A204.1 (cell line): ENCODE data around the gene BIRC7.

ENCODE experiments used
- FAIRE-seq: peaks from 2 replicates; lab custom pipeline; 2012; peaks lifted over from hg19 to GRCh38; lab: Jason Lieb, UNC

The BIRC7 gene, protein sequence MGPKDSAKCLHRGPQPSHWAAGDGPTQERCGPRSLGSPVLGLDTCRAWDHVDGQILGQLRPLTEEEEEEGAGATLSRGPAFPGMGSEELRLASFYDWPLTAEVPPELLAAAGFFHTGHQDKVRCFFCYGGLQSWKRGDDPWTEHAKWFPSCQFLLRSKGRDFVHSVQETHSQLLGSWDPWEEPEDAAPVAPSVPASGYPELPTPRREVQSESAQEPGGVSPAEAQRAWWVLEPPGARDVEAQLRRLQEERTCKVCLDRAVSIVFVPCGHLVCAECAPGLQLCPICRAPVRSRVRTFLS

DNA sequence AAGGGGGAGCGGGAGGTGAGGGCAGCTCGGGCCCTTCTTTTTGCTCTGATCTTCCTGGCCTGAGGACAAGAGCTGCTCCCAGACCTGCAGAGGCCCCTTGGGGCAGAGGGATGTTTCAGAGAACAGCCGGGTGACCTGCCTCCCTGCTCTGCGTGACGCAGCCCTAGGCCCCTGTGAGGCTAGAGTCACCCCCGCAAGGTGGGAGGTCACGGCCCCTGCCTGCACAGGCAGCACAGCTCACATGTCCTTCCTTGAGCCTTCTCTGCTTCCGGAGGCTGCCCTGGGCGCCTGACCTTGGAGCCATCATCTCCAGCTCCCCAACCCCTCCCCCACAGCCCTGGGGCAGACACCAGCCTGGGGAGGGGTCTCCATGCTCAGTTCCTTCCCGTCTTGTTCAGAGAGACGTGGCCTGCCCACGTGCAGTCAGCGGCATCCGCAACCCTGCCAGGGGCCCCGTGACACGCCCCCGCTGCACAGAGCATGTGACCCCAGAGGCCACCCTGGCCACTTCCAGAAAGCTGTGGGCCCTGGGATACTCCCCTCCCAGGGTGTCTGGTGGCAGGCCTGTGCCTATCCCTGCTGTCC is at the start of gene BIRC7:
Gene BIRC7, plus strand, starts transcription at position 507 of the 585 bp plus-strand sequence. CDS start 192 bp downstream, outside the sequence.
- no peak for FAIRE-seq

DNA sequence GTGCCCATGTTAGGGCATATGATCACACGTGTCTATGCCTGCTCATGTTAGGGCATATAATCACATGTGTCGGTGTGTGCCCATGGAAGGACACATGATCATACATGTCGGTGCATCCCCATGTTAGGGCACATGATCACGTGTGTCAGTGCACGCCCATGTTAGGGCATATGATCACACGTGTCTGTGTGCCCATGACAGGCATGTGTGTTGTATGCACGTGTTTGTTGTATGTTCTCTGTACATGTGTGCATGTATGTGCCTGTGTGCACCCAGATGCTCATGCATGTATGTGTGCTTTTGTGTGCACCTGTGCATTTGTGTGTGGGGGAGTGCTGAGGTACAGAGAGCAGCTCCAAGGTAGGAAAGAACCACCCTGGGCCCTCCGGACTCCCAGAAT is 49.6 kb upstream of the BIRC7 start:
- no peak for FAIRE-seq

DNA sequence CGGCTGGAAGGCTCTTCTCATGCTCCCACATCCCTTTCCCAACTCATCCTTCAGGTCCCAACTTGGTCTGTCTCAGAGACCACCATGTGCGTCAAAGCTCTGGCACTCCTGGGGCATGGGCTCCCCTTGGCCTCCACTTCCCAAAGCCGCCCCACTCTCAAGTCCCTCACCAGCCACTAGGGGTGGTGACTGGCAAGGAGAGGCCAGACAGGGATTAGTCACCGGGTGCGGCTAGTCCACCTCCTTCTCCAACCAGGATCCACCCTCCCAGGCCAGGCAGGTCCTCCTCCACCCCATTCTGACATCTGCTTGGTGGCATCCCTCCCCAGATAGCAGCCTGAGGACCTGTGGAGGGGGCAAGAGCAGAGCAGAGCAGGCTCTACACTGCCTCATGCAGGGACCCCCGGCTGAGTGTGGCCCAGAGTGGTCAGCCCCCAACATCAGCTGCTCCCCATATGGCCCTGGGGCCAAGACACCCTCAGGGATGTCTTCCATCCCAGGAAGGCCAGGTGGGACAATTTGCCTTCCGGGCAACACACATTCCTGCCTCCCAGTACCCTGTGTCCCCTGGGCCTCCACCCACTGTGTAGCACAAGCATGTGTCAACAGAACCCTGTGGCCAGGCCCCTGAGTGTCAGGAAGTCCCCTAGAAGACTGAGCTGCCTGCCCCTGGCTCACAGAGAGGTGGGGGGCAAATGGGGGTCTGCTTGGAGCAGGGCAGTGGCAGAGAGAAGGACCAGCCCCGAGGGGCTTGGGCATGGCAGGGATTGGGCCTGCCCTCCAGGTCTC is 49.0 kb upstream of the BIRC7 start:
- FAIRE-seq = no peak

DNA sequence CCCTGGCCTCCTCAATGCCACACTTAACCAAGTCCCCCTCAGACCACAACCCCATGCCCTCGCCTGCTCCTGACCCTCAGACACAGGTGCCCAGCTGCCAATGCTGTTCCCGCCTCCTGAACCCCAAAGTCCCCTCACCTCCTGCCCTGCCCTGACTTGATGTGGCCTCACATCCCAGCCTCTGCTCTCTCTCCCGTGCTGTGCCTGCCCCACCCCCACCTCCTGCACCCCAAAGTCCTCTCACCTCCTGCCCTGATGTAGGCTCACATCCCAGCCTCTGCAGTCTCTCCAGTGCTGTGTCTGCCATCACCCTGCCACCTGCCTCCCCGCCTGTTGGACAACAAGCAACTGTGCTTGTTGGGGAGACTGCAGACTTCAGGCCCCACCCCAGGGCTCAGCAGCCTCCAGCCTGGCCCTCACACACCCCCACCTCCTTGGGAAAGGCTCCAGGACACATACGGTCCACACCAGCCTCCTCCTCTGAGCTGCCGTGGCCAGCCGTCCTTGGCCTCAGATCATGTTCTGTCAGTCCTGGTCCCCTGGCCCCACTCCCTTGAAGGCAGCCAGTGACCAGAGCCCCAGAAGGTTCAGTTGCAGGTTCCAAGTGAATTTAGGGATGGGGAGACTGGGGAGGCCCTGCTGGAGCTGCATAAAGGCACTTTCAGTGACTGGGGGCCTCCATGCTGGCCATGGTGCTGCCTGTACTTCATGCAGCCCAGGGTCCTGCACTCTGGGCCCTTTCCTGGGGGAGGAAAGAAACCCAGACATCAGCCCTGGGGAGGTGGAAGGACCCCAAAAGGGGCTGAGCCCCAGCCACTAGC is 48.2 kb upstream of the BIRC7 start:
- no peak for FAIRE-seq

DNA sequence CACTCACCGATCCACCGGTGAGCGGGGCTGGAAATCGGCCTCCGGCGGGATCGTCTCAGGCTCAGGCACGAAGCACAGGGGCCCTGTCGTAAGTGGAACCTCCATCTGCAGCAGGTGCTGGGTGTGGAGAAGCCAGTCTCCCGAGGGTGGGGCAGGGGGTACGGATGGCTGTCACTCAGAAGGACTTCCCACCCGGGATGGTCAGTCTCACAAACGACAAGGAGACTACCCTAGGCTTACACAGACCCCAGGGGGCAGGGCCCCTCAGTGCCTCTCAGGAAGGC is 47.6 kb upstream of the BIRC7 start:
- FAIRE-seq = no peak

DNA sequence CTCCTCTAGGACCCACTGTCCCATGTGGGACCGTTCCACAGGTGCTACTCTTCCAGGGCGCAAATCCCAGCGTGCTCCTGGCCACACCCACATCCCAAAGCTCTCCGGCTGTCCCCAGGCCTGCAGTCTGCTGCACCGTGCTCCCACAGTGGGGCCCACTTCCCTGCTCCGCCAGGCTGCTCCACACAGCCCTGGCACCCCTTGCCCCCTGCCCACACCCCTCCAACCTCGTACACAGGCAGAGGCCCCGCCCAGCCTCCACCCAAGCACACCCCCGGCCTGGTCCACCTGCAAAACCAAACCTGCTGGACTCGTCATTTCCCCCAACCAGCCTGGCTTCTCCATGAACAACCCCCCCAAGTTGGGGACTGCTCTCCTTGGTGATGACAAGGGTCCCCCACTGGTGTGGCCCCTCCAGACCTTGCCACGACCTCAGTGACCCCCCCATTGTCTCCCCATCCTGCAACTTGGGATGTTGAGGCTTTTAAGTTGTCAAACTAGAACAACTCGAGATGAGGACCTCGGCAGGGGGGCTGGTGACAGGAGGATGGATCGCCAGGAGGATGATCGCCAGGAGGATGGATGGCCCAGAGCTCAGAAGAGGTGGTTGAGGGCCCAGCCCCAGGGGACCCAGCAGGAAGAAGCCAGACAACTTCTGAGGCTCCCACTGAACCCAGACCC is 46.9 kb upstream of the BIRC7 start:
- FAIRE-seq = no peak

DNA sequence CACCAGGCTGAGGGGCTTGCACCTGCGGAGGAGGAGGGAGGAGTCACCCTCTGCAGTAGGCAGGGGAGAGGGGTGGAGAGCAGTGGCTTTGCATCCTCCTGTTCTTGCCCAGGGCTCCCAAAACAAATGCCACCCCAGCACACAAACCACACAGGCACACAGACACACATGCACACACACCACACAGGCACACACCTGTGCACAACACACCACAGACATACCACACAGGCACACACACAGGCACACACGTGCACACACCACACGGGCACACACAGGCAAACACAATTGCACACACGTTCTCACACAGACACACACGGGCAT is 46.4 kb upstream of the BIRC7 start:
- no peak for FAIRE-seq

DNA sequence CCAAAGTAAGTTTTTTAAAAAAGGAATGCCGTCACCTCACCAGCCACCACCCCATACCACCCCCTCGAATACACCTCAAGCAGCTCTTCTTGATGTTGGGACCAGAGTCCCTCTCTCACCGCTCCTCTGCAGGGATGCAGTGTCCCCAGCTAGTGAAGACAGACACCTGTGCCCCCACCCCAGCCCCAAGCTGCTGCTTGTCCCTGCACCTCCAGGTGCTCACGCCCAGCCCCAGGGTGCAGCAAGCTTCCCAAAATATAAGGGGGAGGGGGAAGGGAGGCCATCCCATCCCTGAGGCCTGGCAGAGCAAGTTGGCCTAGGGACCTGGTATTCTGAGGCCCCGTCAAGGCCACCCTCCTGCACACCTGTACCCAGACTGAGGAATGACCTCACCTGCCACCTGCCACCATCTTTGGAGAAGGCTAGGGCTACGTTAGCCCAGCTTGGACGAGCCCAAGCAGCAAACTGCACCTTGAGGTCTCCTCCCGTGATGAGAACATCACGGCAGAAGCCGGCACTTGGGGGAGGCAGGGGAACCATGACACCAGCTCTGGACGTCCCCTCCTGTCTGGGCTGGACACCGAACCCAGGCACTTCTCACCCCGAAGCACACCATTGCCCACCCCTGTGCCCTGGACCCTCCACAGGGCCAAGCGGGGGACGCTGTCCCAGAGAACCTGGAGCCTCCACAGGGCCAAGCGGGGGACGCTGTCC is 45.7 kb upstream of the BIRC7 start:
- FAIRE-seq = no peak

DNA sequence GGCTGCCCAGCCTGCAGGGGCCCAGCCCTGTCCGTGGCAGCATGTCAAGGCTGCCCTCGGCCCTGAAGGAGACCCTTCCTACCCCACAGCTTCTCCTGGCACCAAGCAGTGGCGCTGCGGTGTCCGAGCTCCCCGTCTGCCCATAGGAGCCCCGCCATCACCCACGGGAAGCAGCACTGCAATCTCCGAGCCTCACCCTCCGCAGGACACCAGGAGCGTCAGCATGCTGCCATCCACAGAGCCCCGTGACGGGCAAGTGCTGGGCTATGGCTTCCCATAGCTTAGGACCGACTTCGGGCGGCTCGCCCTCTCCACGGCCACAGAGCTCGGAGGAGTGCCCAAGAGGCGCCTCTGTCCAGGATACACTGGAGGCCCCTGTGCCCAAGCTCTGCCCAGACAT is 44.9 kb upstream of the BIRC7 start:
- no peak for FAIRE-seq

DNA sequence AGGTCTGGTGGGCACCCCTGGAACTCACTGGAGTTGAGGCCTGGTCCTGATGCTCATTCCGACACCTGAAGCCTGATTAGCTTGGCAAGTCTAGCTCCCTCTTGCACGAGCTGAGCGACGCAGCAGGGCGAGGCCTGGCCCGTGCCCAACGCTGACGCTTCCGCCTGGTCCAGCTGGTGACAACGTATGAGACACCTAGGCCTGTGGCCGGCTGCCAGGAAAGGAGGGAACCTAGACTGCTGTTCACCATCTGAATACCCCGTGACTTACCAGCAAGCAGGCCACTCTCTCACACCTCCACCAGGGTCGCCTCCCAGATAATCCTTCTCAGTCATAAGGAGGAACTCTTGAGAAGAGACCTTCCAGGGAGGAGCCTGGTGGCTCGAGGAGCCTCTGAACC is 44.3 kb upstream of the BIRC7 start:
- no peak for FAIRE-seq

DNA sequence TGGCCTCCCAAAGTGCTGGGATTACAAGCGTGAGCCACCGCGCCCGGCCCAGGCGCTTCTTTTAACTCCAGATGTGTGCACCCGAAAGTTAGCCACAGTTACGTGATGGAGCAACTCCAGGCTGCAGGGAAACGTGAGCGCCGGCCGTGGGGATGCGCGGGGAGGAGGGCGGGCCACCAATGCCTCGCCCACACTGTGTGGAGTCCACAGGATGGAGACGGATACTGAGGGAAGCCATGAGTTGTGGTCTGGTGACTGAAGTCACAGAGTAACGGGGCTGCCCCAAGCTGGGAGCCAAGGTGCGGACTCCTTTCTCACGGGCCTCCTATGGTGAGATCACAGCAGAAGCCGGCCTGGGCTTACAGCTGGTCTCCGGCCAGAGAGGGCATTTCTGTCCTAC is 43.0 kb upstream of the BIRC7 start:
- no peak for FAIRE-seq

DNA sequence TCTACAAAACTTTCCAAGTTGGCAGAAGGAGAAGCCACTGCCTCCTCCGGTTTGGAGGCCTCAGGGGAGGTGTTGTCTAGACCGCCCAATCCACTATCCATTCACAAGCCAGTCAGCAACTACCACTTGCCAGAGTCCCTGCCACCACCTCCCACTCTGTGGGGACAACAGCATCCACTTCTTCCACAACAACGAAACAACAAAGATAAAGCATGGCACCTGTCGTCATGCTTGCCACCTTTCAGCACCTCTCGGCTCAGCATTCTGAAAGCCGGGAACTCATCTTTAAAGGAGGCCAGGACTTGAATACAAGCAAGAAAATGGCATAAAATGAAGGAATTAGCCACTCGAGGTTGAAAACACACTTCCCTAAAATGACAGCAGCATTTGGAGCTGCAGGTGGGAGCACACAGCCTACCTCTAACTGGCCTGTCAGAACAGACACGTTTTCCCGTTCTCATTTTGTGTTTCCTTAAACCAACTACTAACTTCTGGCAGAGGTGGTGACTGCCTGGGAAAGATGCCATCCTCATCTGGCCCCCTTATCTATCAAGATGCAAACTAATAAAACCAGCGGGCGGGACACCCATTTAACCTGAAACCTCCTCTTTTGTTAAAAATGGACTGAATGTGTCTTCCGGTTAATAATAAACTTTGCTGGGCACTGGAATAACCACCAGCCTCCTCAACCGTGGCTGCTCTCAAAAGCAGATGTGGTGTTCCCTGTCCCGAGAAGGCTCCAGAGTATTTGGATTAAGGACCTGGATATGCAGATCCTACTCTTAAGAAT is 41.5 kb upstream of the BIRC7 start:
- no peak for FAIRE-seq

DNA sequence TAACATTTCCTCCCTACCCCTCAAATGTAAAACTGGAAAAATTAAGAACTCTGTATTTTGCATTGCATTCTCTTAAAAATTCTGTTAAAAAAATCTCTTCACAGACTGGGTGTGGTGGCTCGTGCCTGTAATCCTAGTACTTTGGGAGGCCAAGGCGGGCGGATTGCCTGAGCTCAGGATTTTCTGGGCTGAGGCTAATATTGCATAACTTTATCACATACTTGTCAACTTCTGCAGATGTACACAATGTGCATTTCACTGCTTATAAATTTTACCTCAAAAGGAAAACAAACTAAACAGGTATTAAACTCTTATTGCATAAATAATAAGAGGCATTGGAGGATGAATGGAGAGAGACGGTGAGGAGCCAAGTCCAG is 40.9 kb upstream of the BIRC7 start:
- no peak for FAIRE-seq

DNA sequence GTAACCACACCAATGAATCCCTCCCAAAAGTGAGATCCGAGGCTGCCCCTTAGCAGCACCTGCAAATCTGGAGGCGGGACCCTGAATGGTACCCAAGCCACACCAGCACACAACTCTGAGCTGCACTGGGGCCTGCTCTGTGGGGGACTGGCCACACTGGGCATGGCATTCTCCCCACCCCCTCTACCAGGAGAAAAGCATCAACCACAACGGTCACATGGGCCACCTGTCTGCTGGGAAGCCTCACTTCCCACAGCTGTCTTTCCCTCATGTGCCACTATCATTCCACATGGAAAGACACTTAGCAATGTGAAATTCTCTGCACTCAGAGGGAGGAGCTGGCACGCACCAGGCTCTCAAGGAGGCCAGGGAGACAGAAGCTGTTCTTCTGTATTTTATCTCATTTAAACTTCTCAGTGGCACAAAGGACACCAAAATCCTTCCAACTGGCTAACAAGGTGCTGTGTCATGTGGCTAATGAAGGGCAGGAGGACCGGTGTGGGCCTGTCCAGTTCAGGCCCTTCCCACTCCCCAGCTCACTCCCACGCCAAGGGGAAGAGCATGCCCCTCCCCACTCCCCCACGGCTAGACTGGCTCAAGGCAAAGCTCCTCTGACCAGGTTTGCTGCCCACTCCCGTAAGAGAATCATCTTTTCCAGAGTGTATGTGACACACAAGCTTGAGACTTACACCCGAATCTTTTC is 38.8 kb upstream of the BIRC7 start:
- no peak for FAIRE-seq

DNA sequence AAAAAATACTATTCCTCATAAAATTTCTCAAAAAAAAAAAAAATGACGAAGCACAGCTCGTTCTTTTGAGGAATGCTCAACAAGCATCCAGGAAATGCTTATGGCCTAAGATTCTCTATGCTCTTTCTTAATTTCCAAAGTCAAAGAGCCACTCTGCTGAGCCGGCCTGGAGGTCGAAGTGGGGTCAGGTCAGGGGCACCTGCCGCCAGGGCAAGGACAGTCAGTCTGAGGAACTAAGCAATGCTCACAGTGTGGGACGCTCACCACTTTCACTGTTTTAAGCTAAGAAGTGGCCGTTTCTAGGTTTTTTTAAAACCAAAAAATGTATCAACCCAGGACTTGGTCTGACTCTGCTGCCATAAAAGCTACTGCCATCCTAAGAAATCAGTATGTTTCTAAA is 37.1 kb upstream of the BIRC7 start:
- FAIRE-seq = no peak

DNA sequence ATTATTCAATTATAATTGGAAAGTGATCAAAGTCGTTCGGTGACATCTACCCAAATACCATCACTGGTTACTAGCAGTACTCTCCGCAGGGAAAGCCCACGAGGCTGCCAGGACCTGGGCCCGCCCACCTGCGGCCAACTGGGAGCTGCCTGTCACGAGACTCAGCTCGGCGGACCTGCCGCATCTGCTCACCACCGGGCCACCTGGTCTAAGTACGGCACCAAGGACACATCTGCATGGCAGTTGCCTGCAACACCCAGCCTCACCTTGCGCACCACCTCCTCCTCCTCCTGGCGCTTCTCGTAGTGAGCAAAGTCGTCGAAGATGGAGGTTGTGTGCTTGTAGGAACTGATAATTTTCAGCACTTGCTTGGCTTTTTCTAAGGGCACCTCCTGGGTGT is 33.7 kb upstream of the BIRC7 start:
- FAIRE-seq = no peak

DNA sequence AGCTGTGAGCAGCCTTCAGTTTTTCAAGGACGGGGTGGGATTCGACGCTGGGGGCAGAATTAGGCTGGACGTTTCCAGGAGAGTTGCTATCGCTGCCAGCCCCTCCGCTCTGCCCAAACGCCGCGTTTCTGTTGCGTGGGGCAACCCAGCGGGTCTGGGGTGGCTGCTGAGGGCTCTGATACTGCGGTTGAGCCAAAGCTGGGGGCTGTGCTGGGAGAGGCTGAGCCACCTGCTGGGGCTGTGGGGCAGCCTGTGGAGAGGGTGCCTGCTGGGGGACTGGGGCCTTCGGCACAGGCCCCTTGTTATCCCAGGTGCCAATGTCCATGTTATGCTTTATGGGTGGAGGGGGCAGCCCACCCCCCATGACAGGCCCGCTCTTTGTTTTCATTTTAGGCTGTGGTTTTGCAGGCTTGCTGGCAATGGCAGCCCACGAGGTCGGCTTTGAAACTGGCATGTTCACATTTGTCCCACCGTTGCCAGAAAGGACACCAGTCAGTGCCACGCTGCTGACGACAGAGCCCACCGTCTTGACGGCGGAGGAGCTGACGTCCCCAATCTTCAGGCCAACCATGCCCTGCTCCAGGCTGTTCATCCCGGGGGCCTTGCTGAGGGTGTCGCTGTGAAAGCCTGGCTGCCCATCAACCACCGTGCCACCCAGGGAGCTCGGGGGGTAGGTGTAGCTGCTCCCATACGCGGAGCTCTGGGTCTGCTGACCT is 32.7 kb upstream of the BIRC7 start:
- FAIRE-seq = no peak

DNA sequence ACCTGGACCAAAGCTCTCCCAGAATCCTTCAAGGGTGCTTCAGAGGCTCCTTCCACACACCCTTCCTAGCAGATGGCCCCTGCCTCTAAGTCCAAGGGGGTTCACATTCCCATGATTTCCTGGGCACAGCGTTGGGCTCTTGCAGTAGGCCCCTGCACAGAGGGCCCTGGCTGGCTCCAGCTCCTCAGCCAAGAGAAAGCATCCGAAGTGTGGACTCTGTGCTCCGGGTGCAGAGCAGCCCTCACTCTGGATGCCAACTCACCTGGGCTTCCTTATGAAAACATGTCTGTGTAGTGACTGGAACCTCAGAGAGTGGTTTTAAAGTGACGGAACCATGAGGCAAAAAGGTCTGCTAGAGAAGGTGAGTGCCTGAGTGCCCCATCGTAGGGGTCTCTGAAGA is 31.3 kb upstream of the BIRC7 start:
- FAIRE-seq = no peak

DNA sequence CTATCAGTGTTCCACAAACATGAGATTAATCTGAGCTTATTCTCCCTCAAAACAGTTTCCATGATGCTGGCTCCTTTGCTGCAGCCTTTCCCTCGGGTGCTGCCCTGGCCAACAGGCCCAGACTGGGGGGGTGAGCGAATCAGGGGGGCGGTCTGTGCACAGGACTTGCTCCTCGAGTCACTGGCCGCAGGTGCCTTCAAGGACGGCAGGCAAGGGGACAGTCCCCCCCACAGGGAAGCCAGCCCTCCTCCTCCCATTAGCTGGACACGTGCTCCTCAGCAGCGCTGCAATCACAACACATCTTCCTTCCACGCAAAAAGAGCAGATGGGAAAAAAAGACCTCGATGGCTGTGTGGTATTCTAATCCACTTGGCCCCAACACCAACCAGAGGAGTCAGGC is 29.8 kb upstream of the BIRC7 start:
- no peak for FAIRE-seq

DNA sequence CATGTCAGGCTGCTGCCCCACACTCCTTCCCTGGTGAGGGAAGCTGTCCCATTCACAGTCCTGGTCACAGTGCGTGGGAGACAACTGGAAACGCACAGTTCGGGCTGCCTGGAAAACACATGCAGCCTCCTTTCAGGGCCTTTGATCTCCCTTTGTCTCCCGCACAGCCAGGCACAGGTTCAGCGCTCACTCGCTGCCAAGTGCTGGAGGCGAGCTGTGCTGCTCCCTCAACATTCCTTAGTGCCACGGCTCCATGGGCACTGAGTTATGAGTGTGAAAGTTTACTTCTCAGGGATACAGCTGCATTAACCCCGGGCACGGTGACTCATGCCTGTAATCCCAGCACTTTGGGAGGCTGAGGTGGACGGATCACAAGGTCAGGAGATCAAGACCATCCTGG is 28.8 kb upstream of the BIRC7 start:
- FAIRE-seq = no peak
